B cell (primary cell): Measurements from ENCODE around the gene TIE1. TPM values are rescaled to one million over a fixed set of nuclear protein-coding genes. Genes with fewer than 3 reads are reported as not detected.

Source experiments
- ATAC-seq: fragments of 200-7000 bp; cut with Tn5 transposase; one replicate; pipeline ENCODE4 v1.10.0; 2021; ENCODE audit warnings: low read depth, mild to moderate bottlenecking, moderate number of reproducible peaks, moderate library complexity
- CTCF ChIA-PET: fragments of 350-600 bp; sonication (Branson Sonifier 250); formaldehyde crosslinking; loops from one replicate; lab custom pipeline; 2021; ENCODE audit warnings: antibody characterized with exemption, inconsistent platforms; lab: Charles Lee
- POLR2A ChIA-PET: fragments of 350-600 bp; sonication (Branson Sonifier 250); formaldehyde crosslinking; loops from one replicate; lab custom pipeline; 2021; ENCODE audit warnings: antibody characterized with exemption; lab: Charles Lee
- DNase-seq: peaks from one replicate; pipeline ENCODE4 v3.0.0; 2013
- H2AFZ ChIP-seq: 2 replicates; pipeline ENCODE4 v1.6.1; 2012; ENCODE audit warnings: mild to moderate bottlenecking, low read depth, low read length; ENCODE audit not compliant: insufficient read depth, poor library complexity, severe bottlenecking
- H3K27ac ChIP-seq, 2 donors: 1 replicate in 1 of 2; 2 replicates in 1 of 2; pipeline ENCODE4 v1.5.1; 2012 to 2013; ENCODE audit warnings: low read length in 2 of 2, mild to moderate bottlenecking in 2 of 2, moderate library complexity in 1 of 2
- H3K27me3 ChIP-seq, 4 experiments: fragments of 200-600 bp in 1 of 4; sonication (generic) in 1 of 4; replicated peaks in 1 of 4; 1 replicate in 2 of 4; 2 replicates in 2 of 4; pipeline versions ENCODE4 v1.6.1 to v1.7.0; 2013 to 2016; ENCODE audit warnings: low read length in 3 of 4, mild to moderate bottlenecking in 2 of 4, mixed read lengths in 1 of 4, moderate library complexity in 1 of 4; ENCODE audit not compliant: insufficient read depth in 4 of 4, control insufficient read depth in 3 of 4; ENCODE audit errors: control extremely low read depth in 1 of 4
- H3K36me3 ChIP-seq, 2 experiments: replicated peaks in 1 of 2; 1 replicate in 1 of 2; 2 replicates in 1 of 2; pipeline versions ENCODE4 v1.6.1 to v1.7.1; 2013; ENCODE audit warnings: low read length in 1 of 2; ENCODE audit not compliant: insufficient read depth in 2 of 2, control insufficient read depth in 1 of 2; ENCODE audit errors: control extremely low read depth in 1 of 2, extremely low read depth in 1 of 2
- H3K4me1 ChIP-seq, 2 donors: fragments of 200-600 bp in 1 of 2; sonication (generic) in 1 of 2; 1 replicate in 1 of 2; 2 replicates in 1 of 2; pipeline versions ENCODE4 v1.5.1 to v1.6.1; 2013 to 2017; ENCODE audit warnings: low read length in 2 of 2; ENCODE audit not compliant: control insufficient read depth in 2 of 2, insufficient read depth in 2 of 2
- H3K4me2 ChIP-seq: replicated peaks from 2 replicates; pipeline ENCODE3; 2012; ENCODE audit warnings: mild to moderate bottlenecking, low read depth, low read length; ENCODE audit not compliant: poor library complexity, severe bottlenecking
- H3K4me3 ChIP-seq, 5 experiments: fragments of 200-600 bp in 1 of 5; sonication (generic) in 1 of 5; 1 replicate in 3 of 5; 2 replicates in 2 of 5; pipeline versions ENCODE4 v1.5.1 to v1.7.0; 2011 to 2016; ENCODE audit warnings: low read length in 4 of 5, mild to moderate bottlenecking in 4 of 5, low read depth in 2 of 5, control low read depth in 1 of 5, moderate library complexity in 1 of 5; ENCODE audit not compliant: insufficient read depth in 1 of 5; ENCODE audit errors: control extremely low read depth in 1 of 5, extremely low read depth in 1 of 5
- H3K79me2 ChIP-seq: fragments of 200-600 bp; sonication (generic); one replicate; pipeline ENCODE4 v1.6.0; 2016; ENCODE audit warnings: low read length; ENCODE audit not compliant: control insufficient read depth, insufficient read depth
- H3K9ac ChIP-seq: fragments of 200-600 bp; sonication (generic); 2 replicates; pipeline ENCODE4 v1.6.1; 2017; ENCODE audit warnings: mild to moderate bottlenecking, low read length, moderate library complexity
- H3K9me3 ChIP-seq, 3 donors: one replicate each; pipeline versions ENCODE4 v1.6.1 to v1.7.1; 2013; ENCODE audit warnings: low read length in 2 of 3; ENCODE audit not compliant: control insufficient read depth in 2 of 3, insufficient read depth in 1 of 3; ENCODE audit errors: control extremely low read depth in 1 of 3
- H4K20me1 ChIP-seq: 2 replicates; pipeline ENCODE4 v1.6.0; 2012; ENCODE audit warnings: mild to moderate bottlenecking, low read length; ENCODE audit not compliant: insufficient read depth, control insufficient read depth, poor library complexity, severe bottlenecking
- H3K27ac Mint-ChIP-seq: one replicate; pipeline ENCODE4 v1.8.0; 2021; ENCODE audit warnings: mixed read lengths
- H3K27me3 Mint-ChIP-seq: one replicate; pipeline ENCODE4 v1.8.0; 2021; ENCODE audit warnings: mixed read lengths
- H3K4me1 Mint-ChIP-seq: one replicate; pipeline ENCODE4 v1.8.0; 2021; ENCODE audit warnings: mixed read lengths
- H3K4me3 Mint-ChIP-seq: one replicate; pipeline ENCODE4 v1.8.0; 2021; ENCODE audit warnings: mixed read lengths
- H3K9me3 Mint-ChIP-seq: one replicate; pipeline ENCODE4 v1.8.0; 2022; ENCODE audit warnings: mixed read lengths; ENCODE audit not compliant: insufficient read depth
- EZH2 ChIP-seq: IDR thresholded peaks from 2 replicates; pipeline ENCODE4 v1.6.1; 2012; ENCODE audit warnings: borderline replicate concordance, low read depth, mild to moderate bottlenecking, moderate library complexity, low read length; ENCODE audit not compliant: insufficient read depth, poor library complexity, severe bottlenecking
- WGBS: methylation state at CpG from one replicate; pipeline ENCODE4 v1.1.5; 2013; ENCODE audit warnings: missing lambda C conversion rate; ENCODE audit not compliant: insufficient coverage; 5-methylcytosine and 5-hydroxymethylcytosine counted together
- intact Hi-C: fragments of 100-400 bp; cut with micrococcal nuclease; formaldehyde crosslinking; loops from one replicate; pipeline ENCODE4 v1.10.0; 2022
- polyA plus RNA-seq: library from polyadenylated mRNA; depleted of rRNA; stranded (reverse); fragments of >200 nt; gene quantifications from 2 replicates; pipeline ENCODE4 v1.2.3, GENCODE V29; 2012
- total RNA-seq, 2 donors: library from RNA; stranded (reverse); fragments of 120-200 nt in 1 of 2; gene quantifications; 1 replicate in 1 of 2; 2 replicates in 1 of 2; pipeline versions ENCODE4 v1.2.3 to v1.2.4, GENCODE V29; 2013 to 2022
- TF ChIP-seq, protein P1 (sequence below): fragments of 200-600 bp; IDR thresholded peaks from one replicate; pipeline ENCODE4 v1.8.0; 2022; ENCODE audit warnings: antibody characterized with exemption, mild to moderate bottlenecking

TIE1 gene
- total and polyA plus RNA-seq, 2 donors (not counting 1 experiment from before 2014, with no cell fraction given): 0.10 TPM; not detected in 1

DNA sequence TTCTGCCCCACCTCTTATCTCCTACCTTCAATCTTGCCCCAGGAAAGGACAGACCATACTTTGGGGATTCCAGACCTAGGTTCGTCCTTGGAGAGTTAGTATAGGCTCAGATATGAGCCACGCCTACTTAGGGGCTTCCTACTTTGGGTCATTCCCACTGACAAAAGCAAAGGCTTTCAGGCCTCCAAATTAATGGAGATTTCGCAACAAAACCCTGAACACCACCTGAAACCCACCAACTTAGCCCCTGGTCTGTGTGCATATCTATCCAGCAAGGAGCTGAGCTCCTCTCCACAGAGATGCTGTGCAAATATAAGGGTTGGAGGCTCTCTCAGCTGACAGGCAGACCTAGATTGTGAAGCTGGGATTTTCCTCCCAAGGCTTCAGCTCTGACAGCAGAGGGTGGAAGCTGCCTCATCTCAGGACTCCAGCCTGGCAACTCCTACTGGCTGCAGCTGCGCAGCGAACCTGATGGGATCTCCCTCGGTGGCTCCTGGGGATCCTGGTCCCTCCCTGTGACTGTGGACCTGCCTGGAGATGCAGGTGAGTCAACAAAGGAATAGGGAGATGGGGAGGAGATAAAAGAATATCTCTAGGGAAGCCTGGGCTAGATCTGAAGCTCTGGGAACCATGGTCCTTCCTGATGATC lies 38.9 kb downstream of the TIE1 start:
- Histone ChIP-seq H3K36me3 (no peaks in the 10 kb centered on the region), H3K27ac (no peak overlapping the region), H3K9ac (no peak overlapping the region), H2AFZ (no peak overlapping the region), H3K9me3 (no peaks in the 10 kb centered on the region), H4K20me1 (no peaks in the 10 kb centered on the region), H3K27me3 (peaks cover 0 to 3% (median 0%) of the 10 kb centered on the region in 4 experiments), H3K4me2 (no peak overlapping the region), H3K4me3 (no peak overlapping the region), H3K4me1 (no peaks in the 10 kb centered on the region), H3K79me2 (no peaks in the 10 kb centered on the region)
- no peak for DNase-seq
- H3K27ac Mint-ChIP-seq: no peak overlapping the region
- no peaks in the 10 kb centered on the region for H3K4me1 Mint-ChIP-seq
- H3K27me3 Mint-ChIP-seq: no peaks in the 10 kb centered on the region
- no peak overlapping the region for H3K4me3 Mint-ChIP-seq
- ChIA-PET CTCF (interaction anchor here (1.0 kb wide), 1 partner anchor 75 kb away, joined by 3 read pairs; no protein-coding TSS in a partner anchor), POLR2A (no interaction called here)
- ATAC-seq: no peak
- H3K9me3 Mint-ChIP-seq: no peaks in the 10 kb centered on the region
- intact Hi-C loops: no loop called here
- WGBS: 92% methylated on average over 5 of the region's 6 CpGs
- TF ChIP-seq EZH2: no peak
- TF ChIP-seq, protein P1, sequence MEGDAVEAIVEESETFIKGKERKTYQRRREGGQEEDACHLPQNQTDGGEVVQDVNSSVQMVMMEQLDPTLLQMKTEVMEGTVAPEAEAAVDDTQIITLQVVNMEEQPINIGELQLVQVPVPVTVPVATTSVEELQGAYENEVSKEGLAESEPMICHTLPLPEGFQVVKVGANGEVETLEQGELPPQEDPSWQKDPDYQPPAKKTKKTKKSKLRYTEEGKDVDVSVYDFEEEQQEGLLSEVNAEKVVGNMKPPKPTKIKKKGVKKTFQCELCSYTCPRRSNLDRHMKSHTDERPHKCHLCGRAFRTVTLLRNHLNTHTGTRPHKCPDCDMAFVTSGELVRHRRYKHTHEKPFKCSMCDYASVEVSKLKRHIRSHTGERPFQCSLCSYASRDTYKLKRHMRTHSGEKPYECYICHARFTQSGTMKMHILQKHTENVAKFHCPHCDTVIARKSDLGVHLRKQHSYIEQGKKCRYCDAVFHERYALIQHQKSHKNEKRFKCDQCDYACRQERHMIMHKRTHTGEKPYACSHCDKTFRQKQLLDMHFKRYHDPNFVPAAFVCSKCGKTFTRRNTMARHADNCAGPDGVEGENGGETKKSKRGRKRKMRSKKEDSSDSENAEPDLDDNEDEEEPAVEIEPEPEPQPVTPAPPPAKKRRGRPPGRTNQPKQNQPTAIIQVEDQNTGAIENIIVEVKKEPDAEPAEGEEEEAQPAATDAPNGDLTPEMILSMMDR: no peak

DNA sequence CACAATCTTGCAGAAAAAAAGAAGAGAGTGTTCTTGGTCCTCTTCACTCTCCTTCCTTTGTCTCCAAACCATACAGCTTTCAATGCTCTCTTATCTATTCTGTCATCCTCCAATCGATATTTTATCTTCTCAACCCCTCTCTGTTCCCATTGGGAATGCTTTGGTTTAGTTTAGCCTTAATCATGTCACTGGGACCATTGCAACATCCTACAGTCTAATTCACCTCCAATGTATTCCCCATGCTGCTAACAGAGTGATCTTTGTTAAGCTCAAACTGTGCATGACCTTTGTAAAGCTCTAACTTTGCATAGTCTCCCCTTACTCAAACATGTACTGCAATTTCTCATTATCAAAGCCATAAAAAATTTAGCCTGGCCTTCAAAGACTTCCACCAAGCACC lies 39.8 kb downstream of the TIE1 start:
- ATAC-seq (no peak), DNase-seq (no peak)
- H3K27me3 ChIP-seq: peaks cover 0 to 3% (median 0%) of the 10 kb centered on the region in 4 experiments
- H3K4me2 ChIP-seq: no peak overlapping the region
- Mint-ChIP-seq H3K27me3 (no peaks in the 10 kb centered on the region), H3K9me3 (no peaks in the 10 kb centered on the region), H3K4me3 (no peak overlapping the region), H3K27ac (no peak overlapping the region), H3K4me1 (no peaks in the 10 kb centered on the region)
- H3K79me2 ChIP-seq: no peaks in the 10 kb centered on the region
- H3K4me3 ChIP-seq: no peak overlapping the region
- no peaks in the 10 kb centered on the region for H3K36me3 ChIP-seq
- H4K20me1 ChIP-seq: no peaks in the 10 kb centered on the region
- intact Hi-C loops: no loop called here
- WGBS: no CpG with 5 or more reads among the region's 1 CpG
- H3K4me1 ChIP-seq: no peaks in the 10 kb centered on the region
- TF ChIP-seq, protein P1: no peak
- TF ChIP-seq EZH2: no peak
- CTCF ChIA-PET: interaction anchor here (1.0 kb wide), 1 partner anchor 74 kb away, joined by 3 read pairs; no protein-coding TSS in a partner anchor
- no peak overlapping the region for H2AFZ ChIP-seq
- no peak overlapping the region for H3K9ac ChIP-seq
- no peak overlapping the region for H3K27ac ChIP-seq
- POLR2A ChIA-PET: no interaction called here
- H3K9me3 ChIP-seq: no peaks in the 10 kb centered on the region
